Stomach (tissue), 4 donors: Measurements from ENCODE around the gene STX18.
"Not testable (repeated sequence)": the region's sequence is repeated elsewhere in the genome, so short reads cannot be mapped to it uniquely, and the experiment has no call there.

Experiments
- CTCF ChIP-seq, 7 experiments: fragments of 450-650 bp in 4 of 7; fragments of 200-600 bp in 3 of 7; sonication (generic) in 3 of 7; IDR thresholded peaks; one replicate each; pipeline ENCODE4 v1.5.1; 2016 to 2019; ENCODE audit warnings: antibody characterized with exemption in 7 of 7, control low read depth in 2 of 7, mild to moderate bottlenecking in 1 of 7
- POLR2AphosphoS5 ChIP-seq, 3 donors: sonication (generic); formaldehyde crosslinking; IDR thresholded peaks; one replicate each; pipeline ENCODE4 v1.6.1; 2016; ENCODE audit warnings: antibody characterized with exemption in 3 of 3

- not testable (repeated sequence) for TF ChIP-seq POLR2AphosphoS5, CTCF (IDR thresholded peaks at IDR 0.05)
Observed at GRCh38 chr4:4566359-4566758, 24.5 kb upstream of the STX18 start.
